ENCODE results near the gene GFRA1. TPM values are rescaled to one million over a fixed set of nuclear protein-coding genes. Genes with fewer than 3 reads are reported as not detected.

Gene GFRA1
- total RNA-seq, 4 donors from 2014 or later: 57.9 to 104 (median 61.6) TPM

- H3K4me1 ChIP-seq: no peaks in the 10 kb centered on the region
- no peaks in the 10 kb centered on the region for H3K36me3 ChIP-seq
- H3K4me3 ChIP-seq: no peak overlapping the region
- no peak overlapping the region for H3K27ac ChIP-seq
- H3K9me3 ChIP-seq: no peaks in the 10 kb centered on the region
- DNase-seq (ENCODE audit: low spot score in 2 of 2): no peak
- H3K27me3 ChIP-seq: no peaks in the 10 kb centered on the region
- TF ChIP-seq POLR2A (IDR thresholded peaks at IDR 0.05) (no peak), CTCF (IDR thresholded peaks at IDR 0.05) (no peak), EP300 (IDR thresholded peaks at IDR 0.05) (no peak)
- WGBS, 2 donors: 59 to 61% methylated on average over 7 of the region's 7 CpGs
These were observed 199.5 kb downstream of the GFRA1 start for GRCh38 chr10:116073510-116073909.

GRCh38 chr10:116073001-116073400 lies 200.0 kb downstream of the GFRA1 start:
- no peak overlapping the region for H3K27ac ChIP-seq
- no peaks in the 10 kb centered on the region for H3K36me3 ChIP-seq
- no peaks in the 10 kb centered on the region for H3K27me3 ChIP-seq
- H3K4me1 ChIP-seq: no peaks in the 10 kb centered on the region
- TF ChIP-seq CTCF (IDR thresholded peaks at IDR 0.05) (no peak), EP300 (IDR thresholded peaks at IDR 0.05) (no peak), POLR2A (IDR thresholded peaks at IDR 0.05) (no peak)
- WGBS, 2 donors: 69 to 74% methylated on average over 5 of the region's 5 CpGs
- no peak overlapping the region for H3K4me3 ChIP-seq
- H3K9me3 ChIP-seq: no peaks in the 10 kb centered on the region
- DNase-seq (ENCODE audit: low spot score in 2 of 2): no peak

- WGBS, 2 donors: 84 to 86% methylated on average over 5 of the region's 5 CpGs
- Histone ChIP-seq H3K4me1 (no peaks in the 10 kb centered on the region), H3K36me3 (no peaks in the 10 kb centered on the region), H3K27me3 (no peaks in the 10 kb centered on the region), H3K27ac (no peak overlapping the region), H3K4me3 (no peak overlapping the region), H3K9me3 (no peaks in the 10 kb centered on the region)
- TF ChIP-seq CTCF (IDR thresholded peaks at IDR 0.05) (no peak), EP300 (IDR thresholded peaks at IDR 0.05) (no peak), POLR2A (IDR thresholded peaks at IDR 0.05) (no peak)
- DNase-seq (ENCODE audit: low spot score in 2 of 2): no peak
These were observed 201.4 kb downstream of the GFRA1 start for GRCh38 chr10:116071453-116072148.

GRCh38 chr10:116070743-116071320 lies 202.2 kb downstream of the GFRA1 start:
- Histone ChIP-seq H3K27ac (no peak overlapping the region), H3K9me3 (no peaks in the 10 kb centered on the region), H3K4me3 (no peak overlapping the region), H3K36me3 (no peaks in the 10 kb centered on the region), H3K27me3 (no peaks in the 10 kb centered on the region), H3K4me1 (no peaks in the 10 kb centered on the region)
- TF ChIP-seq CTCF (IDR thresholded peaks at IDR 0.05) (no peak), POLR2A (IDR thresholded peaks at IDR 0.05) (no peak), EP300 (IDR thresholded peaks at IDR 0.05) (no peak)
- no peak for DNase-seq (ENCODE audit: low spot score in 2 of 2)
- WGBS, 2 donors: 89 to 90% methylated on average over 5 of the region's 5 CpGs

- 64 to 79% methylated on average over 4 to 5 of the region's 5 CpGs for WGBS, 2 donors
- Histone ChIP-seq H3K9me3 (no peaks in the 10 kb centered on the region), H3K27ac (no peak overlapping the region), H3K4me3 (no peak overlapping the region), H3K27me3 (no peaks in the 10 kb centered on the region), H3K4me1 (no peaks in the 10 kb centered on the region), H3K36me3 (no peaks in the 10 kb centered on the region)
- TF ChIP-seq CTCF (IDR thresholded peaks at IDR 0.05): no peak
- no peak for TF ChIP-seq POLR2A (IDR thresholded peaks at IDR 0.05)
- no peak for TF ChIP-seq EP300 (IDR thresholded peaks at IDR 0.05)
- DNase-seq (ENCODE audit: low spot score in 2 of 2): no peak
These were observed 203.2 kb downstream of the GFRA1 start for GRCh38 chr10:116069856-116070255.
